GM18909 (cell line): ENCODE results near the gene KCTD7.
"Not testable (repeated sequence)": the region's sequence is repeated elsewhere in the genome, so short reads cannot be mapped to it uniquely, and the experiment has no call there.

Source experiments
- ATAC-seq: cut with Tn5 transposase; IDR thresholded peaks from one replicate; pipeline ENCODE4 v1.9.1; 2021; ENCODE audit warnings: mild to moderate bottlenecking; ENCODE audit not compliant: unreplicated experiment, poor library complexity

The KCTD7 gene

GRCh38 chr7:66628361-66629221, at the start of gene KCTD7:
Gene KCTD7 (plus strand): TSS chr7:66628881. CDS start chr7:66629065, 184 bp downstream.
- ATAC-seq = peak; percentile 91

DNA sequence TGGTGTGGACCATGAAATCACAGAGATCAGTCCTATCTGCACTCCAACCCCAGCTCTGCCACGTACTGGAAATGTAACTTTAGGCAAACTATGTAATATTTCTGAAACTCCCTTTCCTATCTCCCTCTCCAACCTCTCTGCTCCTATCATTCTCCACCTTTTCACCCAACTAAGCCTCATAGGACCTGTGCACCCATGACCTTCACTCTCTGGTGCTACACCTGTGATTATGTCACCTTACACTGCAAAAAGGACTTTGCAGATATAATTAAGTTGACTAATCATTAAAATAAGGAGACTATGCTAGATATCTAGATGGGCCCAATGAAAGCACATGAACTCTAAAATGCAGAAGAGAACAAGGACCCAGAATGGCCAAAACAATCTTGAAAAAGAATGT, 48.3 kb upstream of the KCTD7 start:
- ATAC-seq = not testable (repeated sequence)

- ATAC-seq = not testable (repeated sequence)
Measured at GRCh38 chr7:66582816-66583489, 45.7 kb upstream of the KCTD7 start.

GRCh38 chr7:66583490-66584110, 45.1 kb upstream of the KCTD7 start:
- ATAC-seq = no peak

DNA sequence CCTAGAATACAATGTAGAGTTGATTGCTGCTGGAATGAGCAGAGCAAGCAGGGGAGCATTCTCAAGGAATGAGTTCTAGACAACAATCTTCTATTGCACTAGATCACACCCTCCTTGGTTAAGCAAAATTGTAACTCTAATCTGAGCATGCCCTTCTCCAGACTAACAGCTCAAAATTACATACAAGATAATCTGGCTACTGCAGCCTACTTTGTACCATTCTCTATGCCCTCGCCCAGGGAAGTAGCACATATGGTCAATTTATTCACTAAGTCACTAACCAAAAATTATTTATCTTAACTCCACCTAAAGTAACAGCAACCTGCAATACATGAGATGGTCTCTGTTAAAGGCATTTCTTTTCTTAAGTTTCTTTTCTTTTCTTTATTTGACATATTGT, 42.5 kb upstream of the KCTD7 start:
- no peak for ATAC-seq

GRCh38 chr7:66588226-66588625, 40.5 kb upstream of the KCTD7 start:
- not testable (repeated sequence) for ATAC-seq

DNA sequence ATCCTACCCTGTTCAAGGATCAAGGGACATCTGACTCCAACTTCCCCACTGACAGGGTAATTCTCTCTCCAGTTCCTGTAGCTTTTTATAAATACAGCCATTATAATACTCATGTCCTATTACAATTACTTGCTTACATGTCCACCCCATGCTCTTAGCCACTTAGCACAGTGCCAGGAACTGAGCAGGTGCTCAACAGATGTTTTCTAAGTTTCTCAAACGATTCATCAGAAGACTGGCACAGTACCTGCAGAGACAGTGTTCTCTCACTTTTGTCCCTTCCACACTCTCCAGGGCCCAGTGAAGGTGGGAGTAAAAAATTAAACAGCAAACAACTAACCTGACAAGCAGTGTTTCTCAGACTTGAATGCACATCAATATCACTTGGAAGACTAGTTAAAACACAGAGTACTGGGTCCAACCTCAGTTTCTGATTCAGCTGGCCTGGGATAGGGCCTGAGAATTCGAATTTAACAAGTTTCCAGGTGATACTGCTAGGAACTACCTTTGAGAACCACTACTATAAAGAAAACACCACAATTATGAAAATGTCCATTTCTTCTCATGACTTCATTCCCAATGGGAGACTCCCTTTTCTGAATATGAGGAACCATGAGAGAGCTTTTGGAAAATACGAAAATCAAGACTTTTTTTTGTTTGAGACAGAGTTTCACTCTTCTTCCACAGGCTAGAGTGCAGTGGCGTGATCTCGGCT, 39.7 kb upstream of the KCTD7 start:
- ATAC-seq = not testable (repeated sequence)

DNA sequence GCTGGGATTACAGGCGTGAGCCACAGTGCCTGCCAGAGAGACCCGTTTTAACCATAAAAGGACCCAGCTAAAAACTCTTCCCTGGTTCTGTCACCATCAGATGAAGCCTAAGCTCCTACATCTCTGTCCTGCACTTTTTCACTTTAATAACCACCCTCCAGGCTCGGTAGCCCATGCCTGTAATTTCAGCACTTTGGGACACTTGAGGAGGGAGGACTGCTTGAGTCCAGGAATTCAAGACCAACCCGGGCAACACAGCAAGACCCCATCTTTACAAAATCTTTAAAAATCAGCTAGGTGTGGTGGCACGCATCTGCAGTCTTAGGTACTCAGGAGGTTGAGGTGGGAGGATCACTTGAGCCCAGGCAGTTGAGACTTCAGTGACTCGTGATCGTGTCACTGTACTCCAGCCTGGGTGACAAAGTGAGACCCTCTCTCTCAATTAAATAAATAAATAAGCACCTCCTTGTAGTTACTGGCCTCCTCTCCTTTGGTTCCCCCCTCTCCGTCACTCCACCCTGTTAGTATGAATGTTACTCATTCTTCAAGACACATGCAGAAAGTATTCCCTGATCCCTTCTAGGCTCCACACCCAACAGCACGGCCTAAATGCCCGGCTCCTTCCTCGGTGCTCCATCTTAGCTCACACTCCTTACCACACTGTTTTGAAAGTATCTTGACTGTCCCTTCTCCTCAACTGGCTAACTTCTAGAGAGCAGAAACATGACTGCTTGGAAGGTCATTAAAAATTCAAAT, 38.2 kb upstream of the KCTD7 start:
- ATAC-seq = not testable (repeated sequence)

GRCh38 chr7:66591058-66591798, 37.5 kb upstream of the KCTD7 start:
- ATAC-seq = not testable (repeated sequence)

GRCh38 chr7:66591799-66592596, 36.7 kb upstream of the KCTD7 start:
- ATAC-seq = peak; percentile 98

DNA sequence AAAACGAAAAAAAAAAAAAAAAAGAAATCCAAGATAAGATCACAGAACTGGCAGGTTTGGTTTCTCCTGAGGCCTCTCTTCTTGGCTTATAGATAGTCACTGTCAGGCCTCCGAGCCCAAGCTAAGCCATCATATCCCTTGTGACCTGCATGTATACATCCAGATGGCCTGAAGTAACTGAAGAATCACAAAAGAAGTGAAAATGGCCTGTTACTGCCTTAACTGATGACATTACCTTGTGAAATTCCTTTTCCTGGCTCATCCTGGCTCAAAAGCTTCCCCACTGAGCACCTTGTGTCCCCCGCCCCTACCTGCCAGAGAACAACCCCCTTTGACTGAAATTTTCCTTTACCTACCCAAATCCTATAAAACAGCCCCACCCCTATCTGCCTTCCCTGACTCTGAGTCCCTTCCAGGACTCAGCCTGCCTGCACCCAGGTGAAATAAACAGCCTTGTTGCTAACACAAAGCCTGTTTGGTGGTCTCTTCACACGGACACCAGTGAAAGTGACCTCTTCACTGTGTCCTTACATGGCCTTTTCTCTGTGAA, 36.0 kb upstream of the KCTD7 start:
- ATAC-seq = peak; percentile 18

- not testable (repeated sequence) for ATAC-seq
Measured at GRCh38 chr7:66594082-66594481, 34.6 kb upstream of the KCTD7 start.

DNA sequence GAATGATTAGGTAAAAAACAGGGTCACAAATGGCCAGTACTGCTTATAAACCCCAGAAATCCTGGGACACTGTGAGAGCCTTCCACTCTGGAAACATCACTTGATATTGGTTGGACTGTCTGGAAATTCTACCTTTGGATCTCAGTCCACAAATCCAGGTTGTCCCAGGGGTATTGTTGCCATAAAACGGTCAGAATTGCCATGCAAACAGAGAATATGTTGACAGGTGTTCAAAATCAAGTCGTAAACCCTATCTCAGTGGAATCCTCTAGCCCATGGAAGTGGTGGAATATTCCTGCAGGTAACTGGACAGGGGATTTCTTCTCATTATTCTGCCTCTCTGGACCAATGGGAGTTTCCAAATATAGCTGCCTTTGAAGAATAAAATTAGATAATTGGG, 31.2 kb upstream of the KCTD7 start:
- ATAC-seq = no peak

- no peak for ATAC-seq
Measured at GRCh38 chr7:66602159-66602558, 26.5 kb upstream of the KCTD7 start.

- no peak for ATAC-seq
Measured at GRCh38 chr7:66604198-66604597, 24.5 kb upstream of the KCTD7 start.

- ATAC-seq = not testable (repeated sequence)
Measured at GRCh38 chr7:66606540-66607291, 22.0 kb upstream of the KCTD7 start.

DNA sequence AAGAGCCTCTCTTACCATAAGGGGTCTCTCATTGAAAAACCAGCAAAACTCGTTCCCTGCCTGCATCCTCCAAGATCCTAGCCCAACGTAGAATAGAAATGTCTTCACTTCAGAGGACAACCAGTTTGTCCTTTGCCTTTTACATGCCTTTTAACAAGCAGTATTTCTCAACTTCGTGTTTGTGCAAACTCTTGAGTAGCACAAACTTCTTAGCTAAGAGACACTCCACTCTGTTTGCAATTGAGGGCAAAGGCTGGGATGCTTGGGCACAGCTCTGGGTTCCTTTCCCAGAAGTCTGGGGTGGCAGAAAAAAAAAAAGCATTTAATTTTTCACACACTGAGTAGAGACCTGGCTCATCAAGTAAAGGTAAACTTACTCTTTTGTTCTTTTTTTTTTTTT, 19.5 kb upstream of the KCTD7 start:
- ATAC-seq = no peak
